ENCODE results near the gene GSTM1.
A peak's percentile ranks its signal among the peaks of the same experiment; 100 is the strongest.

Gene GSTM1

DNA sequence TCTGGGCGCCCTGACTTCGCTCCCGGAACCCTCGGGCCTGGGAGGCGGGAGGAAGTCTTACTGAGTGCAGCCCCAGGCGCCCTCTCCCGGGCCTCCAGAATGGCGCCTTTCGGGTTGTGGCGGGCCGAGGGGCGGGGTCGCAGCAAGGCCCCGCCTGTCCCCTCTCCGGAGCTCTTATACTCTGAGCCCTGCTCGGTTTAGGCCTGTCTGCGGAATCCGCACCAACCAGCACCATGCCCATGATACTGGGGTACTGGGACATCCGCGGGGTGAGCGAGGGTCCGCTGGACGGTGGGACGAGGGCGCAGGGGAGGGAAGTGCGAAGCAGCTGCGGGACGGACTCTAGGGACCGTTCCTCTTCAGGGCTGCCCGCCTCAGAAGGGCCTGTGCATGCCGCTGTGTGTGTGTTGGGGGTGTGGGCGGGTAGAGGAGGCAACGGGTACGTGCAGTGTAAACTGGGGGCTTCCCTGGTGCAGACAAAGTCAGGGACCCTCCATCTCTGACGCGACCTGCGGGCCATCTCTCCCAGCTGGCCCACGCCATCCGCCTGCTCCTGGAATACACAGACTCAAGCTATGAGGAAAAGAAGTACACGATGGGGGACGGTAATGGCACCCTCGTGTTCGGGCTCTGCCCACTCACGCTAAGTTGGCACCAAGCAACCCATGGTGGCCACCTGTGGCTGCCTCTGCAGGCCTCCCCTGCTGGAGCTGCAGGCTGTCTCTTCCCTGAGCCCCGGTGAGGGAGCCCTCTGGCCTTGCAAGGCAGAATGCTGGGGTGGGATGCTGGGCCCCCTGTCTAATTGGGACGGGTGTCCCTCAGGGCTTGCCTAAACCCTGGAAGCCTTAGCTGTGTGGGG lies at the start of gene GSTM1:
GSTM1 (plus strand) TSS at position 177 of the 859 bp plus-strand sequence; CDS start at position 234, 57 bp downstream.
- DNase-seq (ENCODE audit: low read depth, low spot score), result no peak

DNA sequence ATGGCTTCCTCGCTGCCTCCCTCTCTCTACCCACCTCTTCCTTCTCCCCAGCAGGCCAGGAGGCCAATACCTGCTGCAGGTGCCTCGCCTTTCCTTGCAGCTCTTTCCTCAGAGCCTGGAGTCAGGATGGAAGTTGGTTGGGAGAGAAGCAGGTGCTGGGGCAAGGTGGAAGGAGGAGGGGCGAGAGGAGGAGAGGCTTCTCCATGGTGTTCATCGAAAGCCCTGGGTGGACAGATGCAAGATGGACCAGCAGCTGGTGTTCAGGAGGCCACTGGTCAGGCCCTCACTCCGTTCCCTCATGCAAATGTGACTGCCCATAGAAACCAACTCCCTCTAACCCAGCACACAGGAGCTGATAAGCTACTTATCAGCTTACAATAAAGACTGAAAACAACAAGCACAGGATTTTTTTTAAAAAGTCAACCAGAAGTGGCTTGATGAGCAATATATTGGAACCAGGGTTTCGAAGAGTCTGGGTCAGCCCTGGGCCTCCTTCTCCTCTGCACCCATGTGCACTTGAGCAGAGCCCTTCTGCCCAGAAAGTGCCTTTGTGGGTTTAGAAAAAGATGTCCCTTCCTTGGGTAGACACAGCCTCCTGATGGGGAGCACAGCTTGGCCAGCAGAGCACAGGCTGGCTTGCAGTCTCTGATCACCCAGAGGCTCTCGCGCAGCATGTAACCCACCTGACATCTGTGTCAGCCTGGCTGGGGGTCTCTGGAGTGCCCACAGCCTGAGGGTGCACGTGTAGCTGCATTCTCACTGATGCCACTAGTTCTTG lies 48.4 kb upstream of the GSTM1 start:
- no peak for DNase-seq (ENCODE audit: low read depth, low spot score)

DNA sequence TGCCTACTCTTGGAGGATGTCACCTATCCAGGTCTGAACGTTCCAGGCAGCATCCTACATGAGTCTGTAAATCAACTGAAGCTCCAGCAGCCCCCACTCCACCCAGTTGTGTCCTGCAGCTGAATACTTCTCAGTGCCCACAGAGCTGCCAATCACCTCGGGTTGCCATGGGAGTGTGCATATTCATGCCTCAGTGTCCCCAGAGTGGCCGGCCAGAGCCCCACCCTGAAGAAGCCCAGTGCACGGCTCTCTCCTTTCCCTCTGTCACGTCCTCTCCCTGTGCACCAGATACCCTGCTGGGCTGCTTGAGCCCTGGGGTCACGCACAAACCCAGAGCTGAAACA lies 47.8 kb upstream of the GSTM1 start:
- no peak for DNase-seq (ENCODE audit: low read depth, low spot score)

DNA sequence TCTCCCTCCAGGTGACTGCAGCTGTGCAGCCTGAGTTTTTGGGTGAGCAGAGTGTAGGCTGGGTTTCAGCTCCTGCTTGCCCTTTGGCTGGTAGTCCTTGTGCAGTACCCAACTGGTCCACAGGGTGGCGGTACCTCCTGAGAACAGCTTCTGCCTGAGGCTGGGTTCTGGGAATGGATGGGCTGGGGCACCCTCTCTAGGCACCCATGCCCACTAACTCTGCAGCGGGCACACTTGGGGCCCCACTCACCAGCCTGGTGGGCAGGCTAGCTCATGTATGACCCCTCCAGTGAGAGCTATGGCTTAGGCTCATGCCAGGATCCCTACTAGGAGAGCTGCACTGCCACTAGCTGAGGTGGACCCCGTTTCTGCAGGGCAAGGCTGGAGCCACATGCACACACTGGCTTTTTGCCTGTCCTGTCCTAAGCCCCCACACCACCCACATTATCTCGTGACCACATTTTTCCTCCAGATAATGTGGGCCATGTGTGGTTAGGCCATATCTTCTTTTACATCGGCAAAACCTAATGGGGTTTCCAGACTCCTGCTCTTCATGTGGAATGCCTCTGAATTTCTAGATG lies 47.2 kb upstream of the GSTM1 start:
- DNase-seq (ENCODE audit: low read depth, low spot score), result no peak

DNA sequence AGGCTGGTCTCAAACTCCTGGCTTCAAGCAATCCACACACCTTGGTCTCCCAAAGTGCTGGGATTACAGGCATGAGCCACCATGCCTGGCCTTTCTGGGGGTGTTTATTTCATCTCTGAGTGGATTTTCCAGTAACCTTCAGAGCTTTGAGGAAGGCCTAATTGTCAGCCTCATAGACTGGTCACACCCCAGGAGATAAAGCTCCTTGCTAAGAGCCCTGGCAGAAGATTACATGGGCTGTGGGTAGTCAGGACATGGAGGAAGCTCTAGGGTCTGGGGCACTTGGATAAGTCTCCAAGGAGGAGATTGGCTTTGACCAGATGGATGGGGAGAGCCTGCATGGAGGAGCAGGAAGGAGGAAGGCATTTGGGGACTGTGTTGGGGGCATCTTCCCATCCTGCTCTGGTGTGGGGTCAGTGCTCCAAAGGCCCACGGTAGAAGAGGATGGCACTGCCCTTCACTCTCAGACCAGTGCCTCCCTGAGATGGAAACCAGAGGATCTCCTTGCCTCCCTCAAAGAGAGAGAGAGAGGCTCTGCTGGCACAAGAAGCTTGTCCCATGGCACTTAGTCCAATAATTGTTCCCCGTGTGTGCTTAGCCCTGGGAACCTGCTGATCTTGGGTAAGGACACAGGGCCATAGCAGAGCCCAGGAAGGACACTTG lies 46.4 kb upstream of the GSTM1 start:
- no peak for DNase-seq (ENCODE audit: low read depth, low spot score)

DNA sequence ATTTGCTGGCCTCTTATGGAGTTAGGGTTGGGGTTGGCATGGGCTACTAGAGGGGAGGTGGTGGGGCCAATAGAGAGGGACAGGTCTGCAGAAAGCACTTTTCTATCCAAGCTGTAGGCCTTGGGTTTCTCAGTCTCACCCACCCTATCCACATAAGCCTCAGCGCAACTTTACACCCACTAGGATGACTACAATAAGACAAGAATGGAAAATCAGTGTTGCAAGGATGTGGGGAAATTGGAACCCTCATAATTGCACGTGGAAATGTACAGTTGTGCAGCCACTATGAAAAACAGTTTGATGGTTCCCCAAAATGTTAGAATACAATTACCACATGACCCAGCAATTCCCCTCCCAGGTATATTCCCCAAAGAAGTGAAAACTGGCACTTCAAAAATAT lies 45.8 kb upstream of the GSTM1 start:
- no peak for DNase-seq (ENCODE audit: low read depth, low spot score)

DNA sequence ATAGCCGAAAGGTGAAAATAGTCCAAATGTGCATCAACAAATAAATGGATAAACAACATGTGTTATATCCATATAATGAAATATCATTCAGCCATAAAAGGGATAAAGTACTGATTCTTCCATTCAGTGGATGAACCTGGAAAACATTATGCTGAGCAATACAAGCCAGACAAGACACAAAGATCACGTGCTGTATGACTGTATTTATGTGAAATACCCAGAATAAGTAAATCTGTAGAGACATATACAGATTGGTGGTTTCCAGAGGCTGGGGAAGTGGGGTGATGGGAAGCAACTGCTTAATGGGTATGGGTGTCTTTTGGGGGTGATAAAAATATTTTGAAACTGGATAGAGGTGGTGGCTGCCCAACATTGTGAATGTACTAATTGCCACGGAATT lies 45.0 kb upstream of the GSTM1 start:
- DNase-seq (ENCODE audit: low read depth, low spot score), result no peak

DNA sequence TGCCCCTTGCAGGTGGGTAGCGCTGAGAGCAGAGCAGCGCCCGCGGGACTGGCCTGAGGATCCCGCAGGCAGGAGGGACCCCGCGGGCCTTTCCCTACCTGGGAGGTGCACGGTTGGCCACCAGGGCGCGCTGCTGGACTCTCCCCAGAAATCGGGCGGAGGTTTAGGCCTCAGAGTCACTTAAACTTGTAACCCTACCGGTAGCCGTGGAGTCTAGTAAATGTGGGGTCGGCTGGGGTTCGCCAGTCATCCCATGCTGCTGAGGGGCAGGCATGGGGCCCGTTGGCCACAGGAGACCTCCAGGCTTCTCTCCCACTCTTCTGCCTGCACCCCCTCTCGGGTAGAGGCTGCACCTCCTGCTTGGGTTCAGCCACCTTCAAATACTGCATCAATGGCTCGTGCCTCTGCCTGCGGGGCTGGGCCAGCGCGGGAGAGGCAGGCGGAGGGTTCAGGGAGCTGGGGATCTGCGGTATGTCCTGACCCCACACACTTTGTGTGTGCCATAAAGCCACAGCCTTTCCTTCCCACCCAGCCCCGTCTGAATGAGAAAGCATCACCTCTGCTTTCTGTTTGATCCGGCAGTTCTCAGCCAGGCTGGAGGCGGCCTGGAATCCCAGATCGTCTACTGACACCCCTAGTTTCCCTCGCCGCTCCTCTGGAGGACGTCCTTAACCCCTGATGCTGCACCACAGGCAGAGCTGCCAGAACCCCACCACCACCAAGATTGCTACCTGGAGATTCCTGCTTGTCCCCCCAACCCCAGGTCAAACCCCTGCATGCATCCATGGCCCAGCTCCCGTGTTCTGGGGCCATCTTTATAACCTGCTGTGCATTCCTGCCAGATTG lies 44.0 kb upstream of the GSTM1 start:
- no peak for DNase-seq (ENCODE audit: low read depth, low spot score)

DNA sequence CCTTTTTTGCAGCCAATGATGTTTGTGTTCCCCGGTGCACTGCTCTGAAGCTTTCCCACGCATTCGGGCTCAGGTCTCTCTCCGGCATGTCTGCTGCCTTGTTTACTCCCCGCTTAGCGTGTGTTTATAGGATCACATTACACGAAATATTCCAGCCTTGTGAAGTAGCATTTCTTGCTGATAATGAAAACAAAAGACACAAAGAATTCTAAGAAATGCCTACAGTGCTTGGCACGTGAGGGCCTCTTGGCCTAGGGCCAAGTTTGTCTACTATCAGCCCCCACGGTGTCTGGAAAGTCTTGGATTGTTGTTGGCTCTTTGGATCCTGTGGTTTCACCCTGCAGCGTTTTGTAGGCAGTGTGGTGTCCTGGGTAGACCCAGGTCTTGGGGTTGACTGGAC lies 42.9 kb upstream of the GSTM1 start:
- no peak for DNase-seq (ENCODE audit: low read depth, low spot score)

DNA sequence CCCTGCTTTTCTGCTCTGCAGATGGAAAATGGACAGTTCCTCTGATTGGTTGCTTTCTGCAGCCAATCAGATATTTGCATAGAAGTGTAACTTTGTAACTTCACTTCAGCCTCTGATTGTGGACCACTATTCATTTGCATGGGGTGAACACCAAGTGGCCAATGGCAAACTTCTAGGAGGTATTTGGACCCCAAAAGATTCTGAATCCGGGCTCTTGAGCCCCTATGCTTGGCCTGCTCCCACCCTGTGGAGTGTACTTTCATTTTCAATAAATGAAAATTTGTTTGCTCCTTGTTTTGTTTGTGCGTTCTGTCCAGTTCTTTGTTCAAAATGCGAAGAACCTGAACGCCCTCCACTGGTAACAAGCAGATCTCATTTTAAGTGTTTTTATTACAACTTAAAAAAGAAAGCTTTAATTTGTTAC lies 38.1 kb upstream of the GSTM1 start:
- no peak for DNase-seq (ENCODE audit: low read depth, low spot score)

DNA sequence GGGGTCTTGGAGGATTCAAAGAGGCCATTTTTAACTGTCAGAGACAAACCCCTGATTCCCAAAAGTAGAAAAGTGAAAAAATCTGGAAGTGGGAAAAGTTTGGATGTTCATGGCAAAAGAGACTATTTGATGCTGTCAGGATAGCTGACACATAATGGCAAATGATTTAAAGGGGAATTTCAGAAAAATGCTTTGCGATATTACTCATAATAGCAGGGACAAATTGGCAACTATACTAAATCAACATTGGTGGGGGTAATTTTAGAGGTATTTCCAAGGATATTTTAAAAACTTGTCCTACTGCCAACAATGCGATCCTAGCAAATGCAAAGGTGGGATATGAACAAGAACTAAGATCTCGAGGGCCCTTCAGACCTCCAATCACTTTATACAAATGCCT lies 37.0 kb upstream of the GSTM1 start:
- no peak for DNase-seq (ENCODE audit: low read depth, low spot score)

DNA sequence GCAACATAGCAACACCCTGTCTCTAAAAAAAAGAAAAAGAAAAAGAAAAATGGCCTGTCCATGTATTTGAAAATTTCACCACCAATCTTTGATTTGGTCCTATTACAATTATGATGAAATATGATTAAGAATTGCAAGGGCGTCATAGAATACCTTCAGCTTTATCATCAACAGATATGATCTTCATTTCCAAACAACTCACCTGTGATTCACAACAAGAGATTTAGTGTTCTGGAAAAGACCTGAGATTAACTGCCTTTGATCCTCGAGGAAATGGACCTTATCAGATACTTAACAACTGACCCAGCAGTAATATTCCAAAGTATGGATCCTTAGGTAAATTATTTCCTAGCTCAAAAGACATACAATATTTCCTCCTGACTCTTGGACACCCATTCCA lies 35.2 kb upstream of the GSTM1 start:
- DNase-seq (ENCODE audit: low read depth, low spot score), result no peak

DNA sequence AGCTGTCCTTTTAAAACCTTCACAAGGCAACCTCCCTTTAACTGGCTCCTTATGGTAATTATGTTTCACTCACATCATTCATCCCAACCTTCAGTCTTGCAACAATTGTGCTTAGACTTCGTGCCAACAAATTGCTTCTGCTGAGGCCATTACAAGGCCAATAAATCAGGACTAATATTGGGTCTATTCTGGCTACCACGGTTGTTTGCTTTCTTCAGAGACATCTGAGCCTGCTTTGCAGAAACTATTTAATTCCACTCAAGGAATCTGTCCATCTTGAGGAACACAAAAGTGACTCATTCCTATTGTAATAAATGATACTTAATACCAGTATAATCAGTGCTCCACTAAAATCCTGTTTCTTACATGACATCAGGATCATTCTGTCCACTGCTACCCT lies 34.3 kb upstream of the GSTM1 start:
- no peak for DNase-seq (ENCODE audit: low read depth, low spot score)

DNA sequence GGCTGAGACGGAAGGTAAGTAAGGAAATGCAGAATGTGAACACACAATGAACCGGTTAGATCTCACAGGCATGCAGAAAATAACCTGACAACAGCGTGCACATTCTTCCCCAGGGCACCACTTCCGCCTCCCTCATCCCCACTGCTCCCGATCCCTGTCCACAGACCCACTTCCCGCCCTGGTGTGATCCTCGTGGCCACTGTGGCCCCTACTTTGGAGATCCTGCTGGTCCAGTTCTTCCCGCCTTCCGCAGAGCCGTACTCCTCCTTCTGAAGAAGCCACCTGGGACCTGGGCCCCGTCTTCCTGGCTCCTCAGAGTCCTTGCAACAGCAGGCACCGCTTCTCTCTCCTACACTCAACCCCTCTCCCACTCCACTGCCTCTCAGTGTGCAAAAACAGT lies 33.1 kb upstream of the GSTM1 start:
- DNase-seq (ENCODE audit: low read depth, low spot score), result no peak

DNA sequence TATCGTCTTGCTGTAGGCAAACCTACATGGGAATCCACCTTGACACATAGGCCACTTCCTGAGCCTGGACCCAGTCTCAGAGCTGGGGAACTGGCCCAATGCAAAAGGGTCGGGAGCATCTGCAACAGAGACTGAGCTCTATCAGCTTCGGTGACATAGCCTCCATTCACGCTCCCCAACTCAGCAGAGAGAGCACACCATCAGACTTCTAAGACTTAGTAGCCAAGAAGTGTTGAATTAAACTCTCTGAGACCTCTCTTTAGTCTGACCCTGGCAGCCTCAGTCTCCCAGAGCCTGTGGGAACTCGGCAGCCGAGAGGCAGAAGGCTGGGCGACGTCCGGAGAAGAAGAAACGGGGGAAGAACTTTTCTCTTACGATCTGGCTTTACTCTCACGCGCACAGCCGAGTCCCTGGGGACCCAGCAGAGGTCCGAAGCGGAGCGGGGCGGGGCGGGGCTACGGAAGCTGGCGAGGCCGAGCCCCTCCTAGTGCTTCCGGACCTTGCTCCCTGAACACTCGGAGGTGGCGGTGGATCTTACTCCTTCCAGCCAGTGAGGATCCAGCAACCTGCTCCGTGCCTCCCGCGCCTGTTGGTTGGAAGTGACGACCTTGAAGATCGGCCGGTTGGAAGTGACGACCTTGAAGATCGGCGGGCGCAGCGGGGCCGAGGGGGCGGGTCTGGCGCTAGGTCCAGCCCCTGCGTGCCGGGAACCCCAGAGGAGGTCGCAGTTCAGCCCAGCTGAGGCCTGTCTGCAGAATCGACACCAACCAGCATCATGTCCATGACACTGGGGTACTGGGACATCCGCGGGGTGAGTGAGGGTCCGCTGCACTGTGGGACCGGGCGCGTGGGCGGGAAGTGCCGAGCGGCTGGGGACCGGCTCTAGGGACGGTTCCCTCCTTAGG lies 31.8 kb upstream of the GSTM1 start, which contains the start of gene GSTM4:
GSTM4 (plus strand) TSS at position 485 of the 905 bp plus-strand sequence; CDS start at position 776, 291 bp downstream.
- peak; percentile 59 for DNase-seq (ENCODE audit: low read depth, low spot score)

DNA sequence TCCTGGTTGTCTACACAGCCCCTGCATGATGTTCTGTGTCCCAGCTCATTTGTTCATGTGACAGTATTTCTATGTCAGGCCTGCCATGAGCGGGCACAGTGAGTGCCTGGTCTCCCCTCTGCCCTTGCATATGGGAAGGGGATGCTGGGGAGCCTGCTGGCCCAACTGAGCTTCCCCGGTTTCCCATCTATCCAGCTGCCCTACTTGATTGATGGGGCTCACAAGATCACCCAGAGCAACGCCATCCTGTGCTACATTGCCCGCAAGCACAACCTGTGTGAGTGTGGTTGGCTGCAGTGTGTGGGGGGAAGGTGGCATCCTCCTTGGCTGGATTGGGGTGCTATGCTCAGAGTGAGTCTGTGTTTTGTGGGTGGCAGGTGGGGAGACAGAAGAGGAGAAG lies 30.2 kb upstream of the GSTM1 start:
- DNase-seq (ENCODE audit: low read depth, low spot score), result no peak

DNA sequence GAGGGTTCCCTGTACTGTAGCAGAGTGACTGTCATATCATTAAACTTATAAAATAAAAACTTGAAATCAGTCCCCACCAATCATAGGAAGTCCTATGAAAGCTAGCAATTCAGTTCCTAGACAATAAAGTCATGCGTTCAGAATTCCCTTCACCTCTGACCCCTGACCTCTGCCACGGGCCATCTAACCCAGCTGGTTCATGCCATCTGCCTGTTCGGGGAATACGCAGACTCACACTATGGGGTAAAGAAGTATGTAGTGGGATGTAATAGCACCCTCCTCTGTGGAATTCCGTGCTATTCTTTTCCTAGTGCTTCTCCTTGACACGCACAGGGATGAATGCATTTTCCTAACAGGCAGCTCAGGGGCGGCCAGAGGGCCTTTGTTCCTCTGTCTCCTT lies 29.6 kb upstream of the GSTM1 start:
- no peak for DNase-seq (ENCODE audit: low read depth, low spot score)

DNA sequence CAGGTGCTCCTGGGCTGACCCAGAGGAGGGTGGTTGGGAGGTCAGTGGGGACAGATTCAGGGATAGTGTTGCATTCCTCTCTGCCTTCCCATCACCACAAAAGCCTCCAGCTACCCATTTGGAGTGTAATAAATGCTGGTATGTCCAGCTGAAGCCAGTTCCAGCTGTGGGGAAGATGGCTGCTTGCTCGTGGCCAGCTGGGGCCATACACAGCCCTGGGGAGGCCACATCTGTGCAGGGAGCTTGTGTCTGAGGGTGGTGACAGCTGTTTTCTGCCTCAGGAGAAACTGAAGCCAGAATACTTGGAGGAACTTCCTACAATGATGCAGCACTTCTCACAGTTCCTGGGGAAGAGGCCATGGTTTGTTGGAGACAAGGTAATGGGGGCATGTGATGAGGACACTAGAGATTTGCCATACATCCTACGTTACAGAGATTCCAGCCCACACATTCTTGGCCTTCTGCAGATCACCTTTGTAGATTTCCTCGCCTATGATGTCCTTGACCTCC lies 29.0 kb upstream of the GSTM1 start:
- no peak for DNase-seq (ENCODE audit: low read depth, low spot score)

DNA sequence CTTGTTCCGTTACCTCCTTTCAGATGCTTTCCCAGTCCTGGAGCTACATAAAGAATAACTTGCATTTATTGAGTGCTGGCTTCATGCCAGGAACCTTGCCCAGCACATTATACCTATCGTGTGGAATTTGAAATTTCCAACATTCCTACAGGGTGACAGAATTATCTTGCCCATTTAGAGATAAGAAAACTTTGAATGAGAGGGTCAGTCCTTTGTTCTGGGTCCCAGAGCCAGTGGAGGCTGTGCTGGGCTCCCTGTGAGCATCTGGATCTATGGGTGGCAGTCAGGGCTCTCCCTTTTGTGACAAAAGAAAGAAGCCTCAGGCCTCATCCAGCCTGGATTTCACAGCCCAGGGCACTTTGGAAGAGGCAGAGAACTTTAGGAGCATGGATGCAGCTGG lies 28.5 kb upstream of the GSTM1 start:
- DNase-seq (ENCODE audit: low read depth, low spot score), result no peak
